HepG2 (cell line): ENCODE measurements around the gene IQCH. TPM values are rescaled to one million over a fixed set of nuclear protein-coding genes. Genes with fewer than 3 reads are reported as not detected.

Source experiments
- ATAC-seq: fragments of 200-7000 bp; cut with Tn5 transposase; 3 replicates; pipeline ENCODE4 v1.9.1; 2020; ENCODE audit warnings: mild to moderate bottlenecking, moderate library complexity
- BruUV-seq: library from RNA; stranded (reverse); fragments of 400-500 nt; replicated peaks from 2 replicates; lab custom pipeline; 2021; lab: Mats Ljungman, UMichigan
- CTCF ChIA-PET: fragments of 300-600 bp; formaldehyde crosslinking; extraction: SDS; loops from one replicate; lab custom pipeline; 2021; ENCODE audit warnings: low total read pairs, inconsistent platforms, low intra/inter-chr PET ratio; lab: Yijun Ruan, JAX
- POLR2A ChIA-PET: fragments of 350-600 bp; sonication (Branson Sonifier 250); formaldehyde crosslinking; loops from one replicate; lab custom pipeline; 2020; ENCODE audit warnings: antibody characterized with exemption, inconsistent platforms; lab: Yijun Ruan, JAX
- DNase-seq: peaks from one replicate; pipeline ENCODE4 v3.0.0-alpha.2; 2015; ENCODE audit warnings: low spot score
- FAIRE-seq: peaks from 3 replicates; lab custom pipeline; 2011; peaks lifted over from hg19 to GRCh38; lab: Jason Lieb, UNC
- H2AFZ ChIP-seq: one replicate; pipeline ENCODE4 v1.6.1; 2011; ENCODE audit warnings: low read length, inconsistent platforms
- H3K27ac ChIP-seq: fragments of 300-600 bp; 3 replicates; pipeline ENCODE4 v1.8.0; 2011; ENCODE audit warnings: mixed run types, mild to moderate bottlenecking, mixed read lengths, low read length, inconsistent platforms; ENCODE audit not compliant: insufficient read depth; ENCODE audit errors: extremely low read length
- H3K27me3 ChIP-seq, 2 experiments: fragments of 200-600 bp in 1 of 2; 2 replicates in 1 of 2; 3 replicates in 1 of 2; pipeline versions ENCODE4 v1.6.0 to v1.8.0; 2011; ENCODE audit warnings: low read length in 2 of 2, mild to moderate bottlenecking in 2 of 2, moderate library complexity in 2 of 2, inconsistent platforms in 1 of 2; ENCODE audit not compliant: insufficient read depth in 2 of 2, control insufficient read depth in 1 of 2
- H3K36me3 ChIP-seq, 2 experiments: fragments of 200-600 bp in 1 of 2; replicated peaks in 1 of 2; 2 replicates in 1 of 2; 3 replicates in 1 of 2; pipeline versions ENCODE4 v1.5.1 to v1.8.0; 2011; ENCODE audit warnings: low read length in 2 of 2, inconsistent platforms in 1 of 2; ENCODE audit not compliant: insufficient read depth in 2 of 2, control insufficient read depth in 1 of 2
- H3K4me1 ChIP-seq: 2 replicates; pipeline ENCODE4 v1.5.1; 2012; ENCODE audit warnings: low read length, inconsistent platforms; ENCODE audit not compliant: insufficient read depth
- H3K4me2 ChIP-seq: 2 replicates; pipeline ENCODE4 v1.6.0; 2011; ENCODE audit warnings: low read depth, low read length, inconsistent platforms
- H3K4me3 ChIP-seq, 3 experiments: fragments of 200-600 bp in 1 of 3; sonication (generic), shearing (Covaris generic) in 1 of 3; replicated peaks in 1 of 3; 2 replicates each; pipeline ENCODE4 v1.5.1; 2011 to 2016; ENCODE audit warnings: low read length in 3 of 3, inconsistent platforms in 2 of 3, low read depth in 2 of 3, mild to moderate bottlenecking in 2 of 3, control low read depth in 1 of 3, mixed read lengths in 1 of 3; ENCODE audit not compliant: insufficient read depth in 1 of 3
- H3K79me2 ChIP-seq: one replicate; pipeline ENCODE4 v1.6.1; 2011; ENCODE audit warnings: low read length, inconsistent platforms; ENCODE audit not compliant: insufficient read depth
- H3K9ac ChIP-seq: 2 replicates; pipeline ENCODE4 v1.6.0; 2011; ENCODE audit warnings: mild to moderate bottlenecking, low read depth, low read length, inconsistent platforms; ENCODE audit not compliant: insufficient read depth
- H3K9me3 ChIP-seq: 2 replicates; pipeline ENCODE4 v1.5.1; 2012; ENCODE audit warnings: mild to moderate bottlenecking, low read length
- H4K20me1 ChIP-seq: 2 replicates; pipeline ENCODE4 v1.6.0; 2011; ENCODE audit warnings: inconsistent platforms, mild to moderate bottlenecking, low read length, moderate library complexity; ENCODE audit not compliant: insufficient read depth
- ASH2L ChIP-seq: fragments of 300-600, 200-600 bp; sonication (generic); IDR thresholded peaks from 2 replicates; pipeline ENCODE4 v1.7.0; 2017; ENCODE audit warnings: low read depth, mild to moderate bottlenecking, moderate library complexity, mixed read lengths, low read length; ENCODE audit not compliant: insufficient read length
- HMG20A ChIP-seq: IDR thresholded peaks from 2 replicates; pipeline ENCODE4 v1.6.1; 2016; ENCODE audit warnings: borderline replicate concordance
- HMG20B ChIP-seq: conservative IDR thresholded peaks from 2 replicates; pipeline ENCODE4 v1.6.1; 2016; ENCODE audit warnings: missing genetic modification reagents, missing compliant biosample characterization
- KDM5B ChIP-seq: sonication (generic); formaldehyde crosslinking; IDR thresholded peaks from 2 replicates; pipeline ENCODE4 v1.4.0; 2020; ENCODE audit warnings: missing genetic modification reagents, mild to moderate bottlenecking, borderline replicate concordance
- NKX3-1 ChIP-seq: sonication (generic); formaldehyde crosslinking; IDR thresholded peaks from 2 replicates; pipeline ENCODE4 v1.5.0; 2020; ENCODE audit warnings: missing genetic modification reagents
- PHF5A ChIP-seq: IDR thresholded peaks from one replicate; pipeline ENCODE4 v1.6.1; 2018; ENCODE audit warnings: low read depth, missing genetic modification reagents; ENCODE audit not compliant: unreplicated experiment
- RAD51 ChIP-seq: fragments of 450-650 bp; IDR thresholded peaks from 2 replicates; pipeline ENCODE4 v1.6.1; 2016; ENCODE audit warnings: borderline replicate concordance
- SMC3 ChIP-seq: IDR thresholded peaks from 2 replicates; pipeline ENCODE4 v1.6.1; 2011; ENCODE audit warnings: low read length, improper control_type of control experiment
- SNAI1 ChIP-seq: sonication (generic); formaldehyde crosslinking; IDR thresholded peaks from 2 replicates; pipeline ENCODE4 v1.5.0; 2020; ENCODE audit warnings: mild to moderate bottlenecking, missing genetic modification reagents, borderline replicate concordance
- SNRNP70 ChIP-seq: fragments of 200-400 bp; formaldehyde crosslinking; IDR thresholded peaks from 2 replicates; pipeline ENCODE4 v1.6.1; 2017; ENCODE audit warnings: mild to moderate bottlenecking, low read depth, low read length, moderate library complexity
- TCF12 ChIP-seq, 2 experiments: fragments of 450-650 bp in 1 of 2; sonication (generic) in 1 of 2; formaldehyde crosslinking in 1 of 2; IDR thresholded peaks; 2 replicates each; pipeline versions ENCODE4 v1.6.1 to v1.8.0; 2017 to 2022; ENCODE audit warnings: antibody characterized with exemption in 1 of 2, mild to moderate bottlenecking in 1 of 2, missing genetic modification reagents in 1 of 2, moderate library complexity in 1 of 2
- ZBTB3 ChIP-seq: sonication (generic); formaldehyde crosslinking; IDR thresholded peaks from 2 replicates; pipeline ENCODE4 v1.4.0; 2020; ENCODE audit warnings: low read depth, mild to moderate bottlenecking, moderate library complexity, missing genetic modification reagents, borderline replicate concordance
- ZNF549 ChIP-seq: sonication (generic); formaldehyde crosslinking; IDR thresholded peaks from 2 replicates; pipeline ENCODE4 v1.5.0; 2020; ENCODE audit warnings: missing genetic modification reagents
- ZNF614 ChIP-seq: IDR thresholded peaks from 2 replicates; pipeline ENCODE4 v1.6.1; 2018; ENCODE audit warnings: missing biosample characterization, missing genetic modification reagents, inconsistent platforms, borderline replicate concordance
- ZNF768 ChIP-seq: sonication (generic); formaldehyde crosslinking; IDR thresholded peaks from 2 replicates; pipeline ENCODE4 v1.4.0; 2020; ENCODE audit warnings: missing genetic modification reagents
- WGBS: methylation state at CpG from one replicate; pipeline ENCODE4 v1.1.6; 2017; ENCODE audit warnings: low lambda C conversion rate; 5-methylcytosine and 5-hydroxymethylcytosine counted together
- in situ Hi-C: cut with HindIII; loops from 2 replicates; pipeline ENCODE4 v1.10.0; 2017; ENCODE audit warnings: low pct_unique_long_range_greater_than_20kb; ENCODE audit not compliant: extremely low pct_ligation_motif_present
- intact Hi-C: fragments of 100-400 bp; cut with micrococcal nuclease; formaldehyde crosslinking; loops from one replicate; pipeline ENCODE4 v1.10.0; 2022; ENCODE audit not compliant: unreplicated experiment
- polyA plus RNA-seq, 8 experiments: library from polyadenylated mRNA; depleted of rRNA in 3 of 8; stranded (reverse) in 7 of 8; unstranded in 1 of 8; fragments of >200 nt; fragmentation: Illumina TruSeq in 4 of 8; extraction: Trizol in 4 of 8; gene quantifications; 2 replicates each; pipeline versions ENCODE4 v1.2.1 to v1.2.3, GENCODE V29; 2011 to 2016; ENCODE audit warnings: low read depth in 4 of 8, missing spikeins in 1 of 8, mixed read lengths in 1 of 8; ENCODE audit not compliant: insufficient read depth in 1 of 8
- total RNA-seq, 5 experiments: library from RNA; depleted of rRNA; stranded (reverse); fragments of >200 nt; fragmentation: Illumina TruSeq; extraction: Trizol; gene quantifications; 2 replicates each; pipeline ENCODE4 v1.2.3, GENCODE V29; 2016; ENCODE audit warnings: low read depth in 1 of 5

The IQCH gene
- total and polyA plus RNA-seq, 2 of the 13 experiments (the other 11 are each of a cell fraction or from before 2014, with no cell fraction given), result 0.16 to 0.55 TPM

DNA sequence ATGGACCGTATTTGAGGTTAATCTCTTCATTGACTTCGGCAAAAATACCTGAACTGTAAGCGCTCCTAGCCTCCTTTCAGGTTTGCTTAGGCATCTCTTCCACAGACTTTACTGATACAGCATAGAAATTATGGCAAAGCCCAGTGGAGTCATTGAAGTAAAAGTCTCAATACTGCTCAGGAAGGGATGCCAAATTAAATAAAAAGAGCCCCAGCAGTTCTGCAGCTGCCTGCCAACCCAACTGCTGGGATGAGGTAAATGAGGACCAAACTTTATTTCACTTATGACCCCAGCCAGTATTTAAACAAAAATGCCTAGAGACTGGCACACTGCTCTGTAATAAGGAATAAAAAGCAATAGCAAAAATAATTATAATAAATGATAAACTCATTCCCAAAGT is 65.4 kb downstream of the IQCH start:
- Histone ChIP-seq H3K4me2 (no peak overlapping the region), H4K20me1 (no peaks in the 10 kb centered on the region), H3K4me3 (no peak overlapping the region), H3K27me3 (no peaks in the 10 kb centered on the region), H3K9me3 (no peaks in the 10 kb centered on the region), H2AFZ (no peak overlapping the region), H3K79me2 (no peaks in the 10 kb centered on the region), H3K36me3 (no peaks in the 10 kb centered on the region), H3K4me1 (no peaks in the 10 kb centered on the region), H3K27ac (no peak overlapping the region), H3K9ac (no peak overlapping the region)
- ChIA-PET CTCF (no interaction called here), POLR2A (no interaction called here)
- no peak for DNase-seq
- no peak for TF ChIP-seq NKX3-1 (CRISPR knock-in tag)
- TF ChIP-seq SMC3, result no peak
- no peak for TF ChIP-seq SNRNP70
- TF ChIP-seq RAD51, result no peak
- no peak for TF ChIP-seq ASH2L
- no peak for TF ChIP-seq KDM5B
- no peak for TF ChIP-seq ZNF549
- TF ChIP-seq ZBTB3 (CRISPR knock-in tag), result no peak
- no peak for TF ChIP-seq ZNF614
- TF ChIP-seq TCF12 (IDR thresholded peaks at IDR 0.05), result no peak
- no peak for TF ChIP-seq TCF12 (CRISPR knock-in tag; IDR thresholded peaks at IDR 0.05)
- no peak for TF ChIP-seq HMG20A (CRISPR knock-in tag)
- no peak for TF ChIP-seq ZNF768 (CRISPR knock-in tag)
- no peak for TF ChIP-seq SNAI1
- no peak for TF ChIP-seq HMG20B (CRISPR knock-in tag)
- TF ChIP-seq PHF5A (CRISPR knock-in tag), result no peak
- no peak for ATAC-seq
- no TSS peak for BruUV-seq
- WGBS, result 29% methylated on average over 3 of the region's 3 CpGs
- FAIRE-seq, result no peak
- intact Hi-C loops (no loop called here), in situ Hi-C loops (no loop called here)
